Astrocyte of the cerebellum (primary cell): Measurements from ENCODE around the gene PPRC1.

ENCODE experiments used
- DNase-seq: peaks from one replicate; pipeline ENCODE4 v3.0.0-alpha.2; 2011; ENCODE audit warnings: low read depth
- H3K4me3 ChIP-seq: 2 replicates; pipeline ENCODE4 v1.5.1; 2011; ENCODE audit warnings: mild to moderate bottlenecking, low read depth, low read length, moderate library complexity
- in situ Hi-C: cut with HindIII; loops from 2 replicates; pipeline ENCODE4 v1.10.0; 2017; ENCODE audit warnings: low sequenced_read_pairs
- TF ChIP-seq, protein P1 (sequence below): IDR thresholded peaks from 2 replicates; pipeline ENCODE4 v1.5.1; 2012; ENCODE audit warnings: low read length, low read depth, moderate library complexity, mild to moderate bottlenecking; ENCODE audit errors: missing control alignments

The PPRC1 gene

GRCh38 chr10:102167861-102168260 lies 35.0 kb downstream of the PPRC1 start:
- DNase-seq = no peak
- in situ Hi-C loops = loop anchor here (5.0 to 10.0 kb wide), 2 partner anchors 59 to 187 kb away; partner anchors contain the start of gene ELOVL3
- no peak overlapping the region for H3K4me3 ChIP-seq
- TF ChIP-seq, protein P1, sequence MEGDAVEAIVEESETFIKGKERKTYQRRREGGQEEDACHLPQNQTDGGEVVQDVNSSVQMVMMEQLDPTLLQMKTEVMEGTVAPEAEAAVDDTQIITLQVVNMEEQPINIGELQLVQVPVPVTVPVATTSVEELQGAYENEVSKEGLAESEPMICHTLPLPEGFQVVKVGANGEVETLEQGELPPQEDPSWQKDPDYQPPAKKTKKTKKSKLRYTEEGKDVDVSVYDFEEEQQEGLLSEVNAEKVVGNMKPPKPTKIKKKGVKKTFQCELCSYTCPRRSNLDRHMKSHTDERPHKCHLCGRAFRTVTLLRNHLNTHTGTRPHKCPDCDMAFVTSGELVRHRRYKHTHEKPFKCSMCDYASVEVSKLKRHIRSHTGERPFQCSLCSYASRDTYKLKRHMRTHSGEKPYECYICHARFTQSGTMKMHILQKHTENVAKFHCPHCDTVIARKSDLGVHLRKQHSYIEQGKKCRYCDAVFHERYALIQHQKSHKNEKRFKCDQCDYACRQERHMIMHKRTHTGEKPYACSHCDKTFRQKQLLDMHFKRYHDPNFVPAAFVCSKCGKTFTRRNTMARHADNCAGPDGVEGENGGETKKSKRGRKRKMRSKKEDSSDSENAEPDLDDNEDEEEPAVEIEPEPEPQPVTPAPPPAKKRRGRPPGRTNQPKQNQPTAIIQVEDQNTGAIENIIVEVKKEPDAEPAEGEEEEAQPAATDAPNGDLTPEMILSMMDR = no peak

DNA sequence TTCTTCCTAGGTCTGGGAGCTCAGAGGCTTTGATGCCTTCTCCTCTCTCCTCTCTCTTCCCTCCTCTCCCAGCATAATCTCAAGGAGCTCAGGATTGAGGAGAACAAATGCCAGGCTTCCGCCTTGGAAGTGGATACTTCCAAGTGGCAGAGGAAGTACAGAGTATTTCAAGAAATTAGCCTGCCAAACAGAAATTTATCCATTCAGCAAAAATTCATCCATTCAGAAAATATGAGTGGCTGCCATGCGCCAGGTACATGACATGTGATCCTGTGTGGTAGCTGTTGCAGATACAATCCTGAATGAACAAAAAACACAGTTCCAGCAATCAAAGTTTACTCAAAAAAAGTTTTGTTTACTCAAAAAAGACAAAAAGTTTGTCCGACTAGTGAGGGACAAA lies 37.8 kb downstream of the PPRC1 start:
- no peak for DNase-seq
- in situ Hi-C loops = no loop called here
- no peak overlapping the region for H3K4me3 ChIP-seq
- TF ChIP-seq, protein P1 = no peak

DNA sequence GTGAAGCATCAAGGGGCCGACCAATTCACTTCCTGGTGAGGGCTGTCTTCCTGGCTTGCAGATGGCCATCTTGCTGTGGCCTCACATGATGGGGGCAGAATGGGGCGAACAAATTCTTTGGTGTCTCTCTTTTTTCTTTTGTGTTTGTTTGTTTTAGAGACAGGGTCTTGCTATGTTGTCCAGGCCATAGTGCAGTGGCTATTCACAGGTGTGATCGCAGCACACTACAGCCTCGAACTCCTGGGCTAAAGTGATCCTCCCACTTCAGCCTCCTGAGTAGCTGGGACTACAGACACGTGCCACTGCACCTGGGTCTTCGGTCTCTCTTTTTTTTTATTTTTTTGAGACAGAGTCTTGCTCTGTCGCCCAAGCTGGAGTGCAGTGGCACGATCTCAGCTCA lies 39.4 kb downstream of the PPRC1 start:
- in situ Hi-C loops = no loop called here
- TF ChIP-seq, protein P1 = no peak
- no peak overlapping the region for H3K4me3 ChIP-seq
- DNase-seq = no peak

DNA sequence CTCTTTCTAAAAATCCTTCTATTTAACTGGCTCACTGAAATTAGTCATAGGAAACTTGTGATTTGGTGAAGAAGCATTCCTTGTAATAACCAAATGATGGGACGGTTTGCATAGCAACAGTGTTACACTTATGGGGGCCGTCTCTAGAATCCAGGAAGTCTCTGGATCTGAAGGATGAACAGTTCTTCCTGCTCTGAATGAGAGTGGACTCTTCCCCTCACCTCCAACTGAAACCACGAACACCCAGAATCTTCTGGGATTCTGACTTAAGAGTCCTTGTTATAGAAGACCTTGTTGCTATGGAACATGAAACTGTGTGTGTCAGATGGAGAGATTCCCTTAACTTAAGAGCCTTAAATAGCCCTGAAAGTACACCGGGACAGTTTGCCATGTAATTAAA lies 42.6 kb downstream of the PPRC1 start:
- H3K4me3 ChIP-seq = no peak overlapping the region
- in situ Hi-C loops = no loop called here
- TF ChIP-seq, protein P1 = no peak
- DNase-seq = no peak

DNA sequence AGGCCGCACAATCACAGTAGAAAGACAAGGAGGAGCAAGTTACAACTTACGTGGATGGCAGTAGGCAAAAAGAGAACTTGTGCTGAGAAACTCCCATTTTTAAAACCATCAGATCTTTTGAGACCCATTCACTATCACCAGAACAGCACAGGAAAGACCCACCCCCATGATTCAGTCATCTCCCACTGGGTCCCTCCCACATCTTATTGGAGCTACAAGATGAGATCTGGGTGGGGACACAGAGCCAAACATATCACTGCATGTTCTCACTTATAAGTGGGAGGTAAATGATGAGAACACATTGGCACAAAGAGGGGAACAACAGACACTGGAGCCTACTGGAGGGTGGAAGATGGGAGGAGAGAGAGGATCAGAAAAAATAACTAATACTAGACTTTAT lies 51.8 kb downstream of the PPRC1 start:
- in situ Hi-C loops = no loop called here
- DNase-seq = no peak
- TF ChIP-seq, protein P1 = no peak
- no peak overlapping the region for H3K4me3 ChIP-seq

DNA sequence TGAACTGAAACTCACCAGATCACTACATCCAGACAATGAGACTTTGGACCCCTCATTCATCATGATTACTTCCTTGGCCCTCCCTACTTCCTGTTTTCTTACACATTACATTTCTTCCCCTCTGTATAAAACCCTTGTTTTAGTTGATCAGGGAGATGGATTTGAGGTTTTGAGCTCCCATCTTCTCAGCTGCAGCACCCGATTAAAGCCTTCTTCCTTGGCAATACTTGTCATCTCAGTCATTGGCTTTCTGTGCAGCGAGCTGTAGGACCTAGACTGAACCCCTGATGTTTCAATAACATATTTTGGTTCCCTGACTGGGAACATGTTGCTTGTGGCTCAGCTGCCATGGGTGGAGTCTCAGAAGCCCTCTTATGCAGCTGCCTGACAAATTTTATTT lies 52.4 kb downstream of the PPRC1 start:
- in situ Hi-C loops = no loop called here
- TF ChIP-seq, protein P1 = no peak
- no peak overlapping the region for H3K4me3 ChIP-seq
- no peak for DNase-seq
